Inflammatory macrophage treated with lipopolysaccharide for 4 hours (primary cell): ENCODE data around the gene INPP5D.

ENCODE experiments used
- DNase-seq: peaks from one replicate; pipeline ENCODE4 v3.0.0-alpha.2; 2020

The INPP5D gene

DNA sequence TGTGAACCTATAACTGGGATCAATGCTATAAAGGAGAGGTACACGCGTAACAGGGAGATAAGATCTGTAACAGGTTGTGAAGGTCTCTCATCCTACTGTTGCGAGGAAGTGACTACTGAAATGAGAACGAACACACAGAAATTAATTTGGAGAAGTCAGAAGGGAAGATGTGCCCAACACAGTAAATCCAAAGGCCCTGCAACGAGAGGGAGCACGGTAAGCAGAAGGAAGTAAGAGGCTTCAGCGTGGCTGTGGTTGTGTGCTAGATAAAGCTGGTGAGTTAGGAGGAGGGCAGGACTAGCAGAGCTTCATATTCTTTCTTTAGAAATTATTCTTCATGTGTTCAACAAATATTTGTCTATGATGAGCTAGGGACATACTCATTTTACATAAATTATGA lies 188.9 kb downstream of the INPP5D start:
- DNase-seq, result peak; percentile 47

DNA sequence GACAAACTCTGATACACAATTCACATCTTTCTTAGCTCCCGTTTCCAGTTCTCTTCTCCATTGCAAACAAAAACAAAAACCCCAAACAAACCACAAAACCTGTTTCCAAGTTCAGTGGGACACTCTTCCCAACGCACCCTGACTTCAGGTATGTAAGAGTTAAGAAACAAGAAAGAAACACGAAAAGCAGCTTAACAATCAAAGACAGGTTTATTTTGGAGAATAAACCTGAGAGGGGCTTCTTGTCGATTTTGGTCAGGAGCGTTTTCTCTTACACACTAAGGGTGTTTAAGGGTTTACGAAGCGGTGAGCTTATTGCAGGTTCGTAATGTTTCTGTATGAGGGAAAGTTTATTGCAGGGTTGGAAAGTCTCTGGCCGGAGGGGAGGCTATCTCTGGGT lies 190.4 kb downstream of the INPP5D start:
- DNase-seq, result no peak

DNA sequence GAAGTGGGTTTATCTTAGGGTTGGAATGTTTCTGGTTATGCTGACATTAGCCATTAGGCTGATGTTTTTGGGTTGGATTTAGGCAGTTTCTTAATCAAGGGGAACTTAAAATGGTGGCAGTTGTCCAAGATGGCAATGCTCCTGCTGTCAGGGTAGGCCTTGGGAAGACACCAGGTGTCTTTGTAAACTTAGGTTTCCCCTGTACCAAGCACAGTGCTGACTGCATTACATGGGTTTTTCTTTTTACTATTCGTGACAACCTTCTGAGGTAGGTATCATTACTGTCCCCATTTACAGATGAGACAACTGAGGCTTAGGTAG lies 190.8 kb downstream of the INPP5D start:
- DNase-seq, result no peak

DNA sequence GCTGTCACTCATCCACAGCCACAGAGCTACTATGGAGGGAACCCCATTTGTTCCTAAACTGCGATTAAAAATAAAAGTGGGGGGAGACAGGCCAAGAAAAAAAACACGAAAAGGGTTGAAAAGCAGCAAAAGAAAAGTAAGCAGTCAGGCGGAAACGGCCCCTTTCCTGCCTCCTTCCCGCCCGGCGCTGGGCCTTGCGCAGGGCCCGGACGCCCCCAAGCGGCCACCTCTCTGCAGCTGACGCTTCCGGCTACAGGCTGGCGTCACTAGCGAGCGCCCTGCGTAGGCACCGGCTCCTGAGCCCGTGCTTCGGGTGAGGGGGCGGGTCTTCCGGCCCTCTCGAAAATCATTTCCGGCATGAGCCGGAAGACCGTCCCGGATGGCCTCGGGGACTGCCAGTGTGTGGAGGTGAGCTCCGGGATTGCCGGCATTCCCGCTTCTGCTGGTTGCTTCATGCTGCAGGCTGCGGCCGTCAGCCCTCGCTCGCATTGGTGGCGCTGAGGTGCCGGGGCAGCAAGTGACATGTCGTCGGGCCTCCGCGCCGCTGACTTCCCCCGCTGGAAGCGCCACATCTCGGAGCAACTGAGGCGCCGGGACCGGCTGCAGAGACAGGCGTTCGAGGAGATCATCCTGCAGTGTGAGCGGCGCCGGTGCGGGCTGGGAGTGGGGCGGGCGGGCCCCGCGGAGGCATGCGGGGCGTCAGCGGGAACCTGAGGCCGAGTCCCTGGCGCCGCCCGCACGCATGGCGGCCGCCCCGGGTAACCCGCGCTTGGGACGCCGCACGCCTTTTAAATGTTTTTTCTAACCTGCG lies 191.4 kb downstream of the INPP5D start, which contains the start of gene ATG16L1:
Gene ATG16L1, plus strand, starts transcription at position 368 of the 811 bp plus-strand sequence. Its CDS starts 155 bp downstream, at position 523.
- peak; percentile 98 for DNase-seq

DNA sequence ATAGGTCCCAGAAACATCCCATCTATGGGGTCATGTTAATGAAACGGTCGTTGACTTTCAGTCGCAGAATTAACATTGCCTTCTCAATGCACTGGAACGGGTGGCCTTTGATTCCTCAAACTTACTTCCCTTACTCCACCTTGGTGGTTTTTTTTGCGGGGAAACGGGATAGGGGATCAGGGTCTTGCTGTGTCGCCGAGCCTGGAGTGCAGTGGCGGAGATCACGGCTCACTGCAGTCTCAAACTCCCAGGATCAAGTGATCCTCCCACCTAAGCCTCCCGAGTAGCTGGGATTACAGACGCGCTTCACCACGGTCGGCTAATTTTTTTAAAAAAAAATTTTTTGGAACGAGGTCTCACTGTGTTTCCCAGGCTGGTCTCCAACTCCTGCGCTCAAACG lies 192.1 kb downstream of the INPP5D start:
- no peak for DNase-seq

DNA sequence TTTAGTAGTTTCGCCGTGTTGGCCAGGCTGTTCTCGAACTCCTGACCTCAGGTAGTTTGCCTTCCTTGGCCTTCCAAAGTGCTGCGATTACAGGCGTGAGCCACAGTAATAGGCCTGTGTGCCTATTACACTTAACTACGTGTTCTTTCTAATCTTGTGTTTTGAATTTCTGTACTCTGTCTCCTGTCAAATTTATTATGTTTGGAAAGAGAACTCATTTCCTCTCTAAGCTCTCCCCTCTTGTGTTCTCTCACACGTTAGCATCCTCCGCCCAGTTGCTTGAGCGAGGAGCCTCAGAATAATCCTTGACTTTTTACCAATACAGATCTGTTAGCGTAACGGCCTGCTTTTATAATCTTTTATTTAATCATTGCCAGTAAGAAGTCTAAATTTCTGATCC lies 195.0 kb downstream of the INPP5D start:
- no peak for DNase-seq

DNA sequence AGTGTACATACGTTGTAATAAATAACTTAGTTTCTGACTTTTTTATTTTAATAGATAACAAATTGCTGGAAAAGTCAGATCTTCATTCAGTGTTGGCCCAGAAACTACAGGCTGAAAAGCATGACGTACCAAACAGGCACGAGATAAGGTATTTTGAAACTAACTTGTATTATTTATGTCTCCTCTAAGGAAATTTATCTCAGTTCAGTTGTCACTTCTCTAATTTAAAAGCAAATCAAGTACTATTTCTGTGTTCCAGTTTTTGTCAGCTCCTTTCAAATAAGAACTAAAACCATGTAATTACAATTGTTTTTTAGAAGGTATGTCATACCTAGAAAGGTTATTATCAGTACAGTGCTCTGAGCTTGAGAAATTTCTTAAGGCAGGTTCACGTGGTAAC lies 195.9 kb downstream of the INPP5D start:
- no peak for DNase-seq
